Measurements from ENCODE around the gene HIPK1. TPM values are rescaled to one million over a fixed set of nuclear protein-coding genes. Genes with fewer than 3 reads are reported as not detected.

HIPK1 gene
- total and polyA plus RNA-seq, 2 of the 13 experiments (the other 11 are each of a cell fraction or from before 2014, with no cell fraction given): 20.8 to 33.4 TPM

GRCh38 chr1:113928941-113929749, at the start of gene HIPK1 (continued):
- no peak for TF ChIP-seq ARID2 (CRISPR knock-in tag; IDR thresholded peaks at IDR 0.05; ENCODE audit: borderline replicate concordance)
- TF ChIP-seq ARHGAP35 (CRISPR knock-in tag; IDR thresholded peaks at IDR 0.05; ENCODE audit: borderline replicate concordance): no peak; the same call in 1 of the 2 replicates
- TF ChIP-seq ZNF564 (CRISPR knock-in tag; IDR thresholded peaks at IDR 0.05): no peak
- TF ChIP-seq TBX3 (IDR thresholded peaks at IDR 0.05; ENCODE audit: borderline replicate concordance): peak; percentile 31; the same call in 1 of the 2 replicates
- 0 out of 2 replicates have a peak, but pooled peaks have one; percentile 0 for TF ChIP-seq GLI4 (CRISPR knock-in tag; IDR thresholded peaks at IDR 0.05; ENCODE audit: borderline replicate concordance)
- no peak; the same call in 1 of the 2 replicates for TF ChIP-seq ZNF652 (CRISPR knock-in tag; IDR thresholded peaks at IDR 0.05; ENCODE audit: borderline replicate concordance, low read depth)
- TF ChIP-seq KAT2B (IDR thresholded peaks at IDR 0.05; ENCODE audit: borderline replicate concordance, low read depth, low read length): no peak
- TF ChIP-seq MED8 (CRISPR knock-in tag; IDR thresholded peaks at IDR 0.05; ENCODE audit: insufficient replicate concordance): no peak
- 0 out of 2 replicates have a peak, but pooled peaks have one; percentile 70 for TF ChIP-seq XBP1 (CRISPR knock-in tag; IDR thresholded peaks at IDR 0.05)
- peak; percentile 25 for TF ChIP-seq U2AF1 (optimal IDR thresholded peaks at IDR 0.05; ENCODE audit: low read depth, low read length)
- TF ChIP-seq, protein P1, sequence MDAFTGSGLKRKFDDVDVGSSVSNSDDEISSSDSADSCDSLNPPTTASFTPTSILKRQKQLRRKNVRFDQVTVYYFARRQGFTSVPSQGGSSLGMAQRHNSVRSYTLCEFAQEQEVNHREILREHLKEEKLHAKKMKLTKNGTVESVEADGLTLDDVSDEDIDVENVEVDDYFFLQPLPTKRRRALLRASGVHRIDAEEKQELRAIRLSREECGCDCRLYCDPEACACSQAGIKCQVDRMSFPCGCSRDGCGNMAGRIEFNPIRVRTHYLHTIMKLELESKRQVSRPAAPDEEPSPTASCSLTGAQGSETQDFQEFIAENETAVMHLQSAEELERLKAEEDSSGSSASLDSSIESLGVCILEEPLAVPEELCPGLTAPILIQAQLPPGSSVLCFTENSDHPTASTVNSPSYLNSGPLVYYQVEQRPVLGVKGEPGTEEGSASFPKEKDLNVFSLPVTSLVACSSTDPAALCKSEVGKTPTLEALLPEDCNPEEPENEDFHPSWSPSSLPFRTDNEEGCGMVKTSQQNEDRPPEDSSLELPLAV (CRISPR knock-in tag; conservative IDR thresholded peaks at IDR 0.05; ENCODE audit: low read depth): no peak
- peak; percentile 85 for TF ChIP-seq HOXA5 (CRISPR knock-in tag; IDR thresholded peaks at IDR 0.05)
- TF ChIP-seq RNF2 (conservative IDR thresholded peaks at IDR 0.05; ENCODE audit: low read depth): no peak; the same call in 1 of the 2 replicates
- TF ChIP-seq TCF7L2 (IDR thresholded peaks at IDR 0.05; ENCODE audit: low read depth, low read length): no peak
- 0 out of 2 replicates have a peak, but pooled peaks have one; percentile 44 for TF ChIP-seq JUND (CRISPR knock-in tag; IDR thresholded peaks at IDR 0.05)
- peak; percentile 85 for TF ChIP-seq ISL2 (CRISPR knock-in tag; IDR thresholded peaks at IDR 0.05)
- TF ChIP-seq HMGA1 (CRISPR knock-in tag; conservative IDR thresholded peaks at IDR 0.05): no peak
- no peak for TF ChIP-seq DR1 (CRISPR knock-in tag; IDR thresholded peaks at IDR 0.05)
- TF ChIP-seq, protein P2, sequence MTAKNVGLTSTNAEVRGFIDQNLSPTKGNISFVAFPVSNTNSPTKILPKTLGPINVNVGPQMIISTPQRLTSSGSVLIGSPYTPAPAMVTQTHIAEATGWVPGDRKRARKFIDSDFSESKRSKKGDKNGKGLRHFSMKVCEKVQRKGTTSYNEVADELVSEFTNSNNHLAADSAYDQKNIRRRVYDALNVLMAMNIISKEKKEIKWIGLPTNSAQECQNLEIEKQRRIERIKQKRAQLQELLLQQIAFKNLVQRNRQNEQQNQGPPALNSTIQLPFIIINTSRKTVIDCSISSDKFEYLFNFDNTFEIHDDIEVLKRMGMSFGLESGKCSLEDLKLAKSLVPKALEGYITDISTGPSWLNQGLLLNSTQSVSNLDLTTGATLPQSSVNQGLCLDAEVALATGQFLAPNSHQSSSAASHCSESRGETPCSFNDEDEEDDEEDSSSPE (CRISPR knock-in tag; IDR thresholded peaks at IDR 0.05): peak; percentile 83; the same call in 1 of the 2 replicates
- TF ChIP-seq ZNF260 (CRISPR knock-in tag; IDR thresholded peaks at IDR 0.05; ENCODE audit: borderline replicate concordance, low read depth): no peak
- TF ChIP-seq SMAD9 (CRISPR knock-in tag; IDR thresholded peaks at IDR 0.05): no peak
- TF ChIP-seq ZNF766 (CRISPR knock-in tag; IDR thresholded peaks at IDR 0.05; ENCODE audit: borderline replicate concordance): no peak
- peak; percentile 47; the same call in 1 of the 2 replicates for TF ChIP-seq ZNF430 (CRISPR knock-in tag; IDR thresholded peaks at IDR 0.05)
- TF ChIP-seq NKX3-1 (CRISPR knock-in tag; IDR thresholded peaks at IDR 0.05): peak; percentile 23; the same call in 1 of the 2 replicates
- no peak for TF ChIP-seq ZNF552 (CRISPR knock-in tag; IDR thresholded peaks at IDR 0.05; ENCODE audit: borderline replicate concordance)
- peak; percentile 68; the same call in 1 of the 2 replicates for TF ChIP-seq SNAPC5 (CRISPR knock-in tag; IDR thresholded peaks at IDR 0.05; ENCODE audit: borderline replicate concordance)
